WTC11 (cell line): ENCODE data around the gene PAFAH1B2. TPM values are rescaled to one million over a fixed set of nuclear protein-coding genes. Genes with fewer than 3 reads are reported as not detected.

Source experiments
- AFF4 ChIP-seq: sonication (generic); formaldehyde crosslinking; IDR thresholded peaks from 2 replicates; pipeline ENCODE4 v1.8.1; 2023; ENCODE audit warnings: mild to moderate bottlenecking, missing genetic modification reagents, borderline replicate concordance
- ATF2 ChIP-seq: sonication (generic); formaldehyde crosslinking; IDR thresholded peaks from 2 replicates; pipeline ENCODE4 v1.8.1; 2022; ENCODE audit warnings: low read depth, missing genetic modification reagents, borderline replicate concordance
- ATF3 ChIP-seq: sonication (generic); formaldehyde crosslinking; conservative IDR thresholded peaks from 2 replicates; pipeline ENCODE4 v1.8.1; 2022; ENCODE audit warnings: mild to moderate bottlenecking, missing genetic modification reagents
- ATF6 ChIP-seq: sonication (generic); formaldehyde crosslinking; IDR thresholded peaks from 2 replicates; pipeline ENCODE4 v1.8.1; 2023; ENCODE audit warnings: mild to moderate bottlenecking, missing genetic modification reagents
- CREB1 ChIP-seq: sonication (generic); formaldehyde crosslinking; IDR thresholded peaks from 2 replicates; pipeline ENCODE4 v1.8.0; 2023; ENCODE audit warnings: mild to moderate bottlenecking, missing genetic modification reagents
- E2F5 ChIP-seq: sonication (generic); formaldehyde crosslinking; IDR thresholded peaks from 2 replicates; pipeline ENCODE4 v1.8.1; 2022; ENCODE audit warnings: mild to moderate bottlenecking, moderate library complexity, missing genetic modification reagents
- EMX1 ChIP-seq: fragments of 250-450 bp; sonication (Bioruptor Pico); IDR thresholded peaks from 2 replicates; pipeline ENCODE4 v1.8.0; 2021; ENCODE audit warnings: mild to moderate bottlenecking
- ESRRA ChIP-seq: sonication (generic); formaldehyde crosslinking; IDR thresholded peaks from 2 replicates; pipeline ENCODE4 v1.8.1; 2022; ENCODE audit warnings: mild to moderate bottlenecking, missing genetic modification reagents, borderline replicate concordance
- FOXK1 ChIP-seq: sonication (generic); formaldehyde crosslinking; IDR thresholded peaks from 2 replicates; pipeline ENCODE4 v1.8.0; 2022; ENCODE audit warnings: mild to moderate bottlenecking, moderate library complexity, missing genetic modification reagents
- FOXP1 ChIP-seq: sonication (generic); formaldehyde crosslinking; IDR thresholded peaks from 2 replicates; pipeline ENCODE4 v1.8.0; 2022; ENCODE audit warnings: missing genetic modification reagents, mild to moderate bottlenecking, moderate library complexity, borderline replicate concordance
- GRHL2 ChIP-seq: fragments of 250-450 bp; sonication (Bioruptor Pico); IDR thresholded peaks from 2 replicates; pipeline ENCODE4 v1.8.0; 2022; ENCODE audit warnings: mild to moderate bottlenecking, moderate library complexity; ENCODE audit not compliant: insufficient replicate concordance, severe bottlenecking
- GTF2I ChIP-seq: fragments of 250-450 bp; sonication (Bioruptor Pico); conservative IDR thresholded peaks from 2 replicates; pipeline ENCODE4 v1.4.0; 2021; ENCODE audit warnings: mild to moderate bottlenecking
- IRF2 ChIP-seq: sonication (generic); formaldehyde crosslinking; IDR thresholded peaks from 2 replicates; pipeline ENCODE4 v1.8.0; 2022; ENCODE audit warnings: low read depth, missing genetic modification reagents, borderline replicate concordance
- KAT7 ChIP-seq: sonication (generic); formaldehyde crosslinking; IDR thresholded peaks from 2 replicates; pipeline ENCODE4 v1.8.1; 2023; ENCODE audit warnings: missing genetic modification reagents, mild to moderate bottlenecking, borderline replicate concordance
- MLX ChIP-seq: sonication (generic); formaldehyde crosslinking; IDR thresholded peaks from 2 replicates; pipeline ENCODE4 v1.8.1; 2023; ENCODE audit warnings: mild to moderate bottlenecking, missing genetic modification reagents, moderate library complexity
- NFE2L1 ChIP-seq: sonication (generic); formaldehyde crosslinking; IDR thresholded peaks from 2 replicates; pipeline ENCODE4 v1.8.1; 2023; ENCODE audit warnings: missing genetic modification reagents
- NFYB ChIP-seq: sonication (generic); formaldehyde crosslinking; conservative IDR thresholded peaks from 2 replicates; pipeline ENCODE4 v1.8.0; 2022; ENCODE audit warnings: low read depth, missing genetic modification reagents
- NR3C1 ChIP-seq: sonication (generic); formaldehyde crosslinking; conservative IDR thresholded peaks from 2 replicates; pipeline ENCODE4 v1.8.1; 2023; ENCODE audit warnings: low read depth, mild to moderate bottlenecking, missing genetic modification reagents
- RELA ChIP-seq: sonication (generic); formaldehyde crosslinking; IDR thresholded peaks from 2 replicates; pipeline ENCODE4 v1.8.1; 2022; ENCODE audit warnings: missing genetic modification reagents, mild to moderate bottlenecking, borderline replicate concordance
- SOX15 ChIP-seq: fragments of 250-450 bp; sonication (Bioruptor Pico); IDR thresholded peaks from 2 replicates; pipeline ENCODE4 v1.9.0; 2021; ENCODE audit warnings: mild to moderate bottlenecking
- SP1 ChIP-seq: sonication (generic); formaldehyde crosslinking; conservative IDR thresholded peaks from 2 replicates; pipeline ENCODE4 v1.8.1; 2022; ENCODE audit warnings: missing genetic modification reagents
- USF1 ChIP-seq: sonication (generic); formaldehyde crosslinking; IDR thresholded peaks from 2 replicates; pipeline ENCODE4 v1.8.0; 2022; ENCODE audit warnings: mild to moderate bottlenecking, missing genetic modification reagents
- ZMAT4 ChIP-seq: fragments of 250-450 bp; sonication (Bioruptor Pico); IDR thresholded peaks from 2 replicates; pipeline ENCODE4 v1.9.0; 2021; ENCODE audit warnings: mild to moderate bottlenecking
- ZNF138 ChIP-seq: sonication (generic); formaldehyde crosslinking; conservative IDR thresholded peaks from 2 replicates; pipeline ENCODE4 v1.8.1; 2022; ENCODE audit warnings: mild to moderate bottlenecking, moderate library complexity, missing genetic modification reagents
- ZNF263 ChIP-seq: sonication (generic); formaldehyde crosslinking; IDR thresholded peaks from 2 replicates; pipeline ENCODE4 v1.8.1; 2022; ENCODE audit warnings: low read depth, mild to moderate bottlenecking, moderate library complexity, missing genetic modification reagents
- ZNF423 ChIP-seq: fragments of 250-450 bp; sonication (Bioruptor Pico); IDR thresholded peaks from 2 replicates; pipeline ENCODE4 v2.1.2; 2022; ENCODE audit warnings: mild to moderate bottlenecking, moderate library complexity
- ZNF512 ChIP-seq: sonication (generic); formaldehyde crosslinking; IDR thresholded peaks from 2 replicates; pipeline ENCODE4 v1.8.1; 2022; ENCODE audit warnings: missing genetic modification reagents, borderline replicate concordance
- ZNF671 ChIP-seq: fragments of 250-450 bp; sonication (Bioruptor Pico); IDR thresholded peaks from 2 replicates; pipeline ENCODE4 v1.8.0; 2021; ENCODE audit warnings: mild to moderate bottlenecking
- total RNA-seq: library from RNA; stranded (reverse); gene quantifications from 3 replicates; pipeline ENCODE4 v1.2.3, GENCODE V29; 2021

Gene PAFAH1B2
- total RNA-seq, 1 experiment from 2014 or later, result 138 TPM

- TF ChIP-seq ATF6 (CRISPR knock-in tag) (no peak), FOXK1 (CRISPR knock-in tag) (peak; percentile 88), ZNF512 (no peak), NR3C1 (CRISPR knock-in tag) (no peak), ZMAT4 (no peak), CREB1 (CRISPR knock-in tag) (no peak), FOXP1 (CRISPR knock-in tag) (peak; percentile 92), ATF3 (no peak), USF1 (0 out of 2 replicates have a peak, but pooled peaks have one; percentile 48), GTF2I (CRISPR knock-in tag) (no peak), ZNF263 (0 out of 2 replicates have a peak, but pooled peaks have one; percentile 19), ZNF423 (CRISPR knock-in tag) (peak; percentile 58; the same call in 1 of the 2 replicates), KAT7 (CRISPR knock-in tag) (no peak), NFE2L1 (CRISPR knock-in tag) (peak; percentile 83; the same call in 1 of the 2 replicates), NFYB (CRISPR knock-in tag) (no peak), SOX15 (no peak), ZNF138 (CRISPR knock-in tag) (no peak), RELA (CRISPR knock-in tag) (no peak), SP1 (peak; percentile 64; the same call in 1 of the 2 replicates), AFF4 (CRISPR knock-in tag) (no peak), ATF2 (CRISPR knock-in tag) (no peak), ZNF671 (CRISPR knock-in tag) (no peak), IRF2 (CRISPR knock-in tag) (no peak), GRHL2 (CRISPR knock-in tag) (no peak), MLX (no peak), E2F5 (CRISPR knock-in tag) (peak; percentile 85), ESRRA (CRISPR knock-in tag) (no peak), EMX1 (CRISPR knock-in tag) (0 out of 2 replicates have a peak, but pooled peaks have one; percentile 51)
Observed at GRCh38 chr11:117143871-117144476, at the start of gene PAFAH1B2 (continued).
